ENCODE measurements around the gene PPM1L.

The PPM1L gene

GRCh38 chr3:160829486-160830009 lies 73.5 kb downstream of the PPM1L start:
- Histone ChIP-seq H3K27me3 (ENCODE audit: control insufficient read depth, insufficient read depth, low read length) (no peaks in the 10 kb centered on the region), H3K4me2 (ENCODE audit: low read length) (no peak overlapping the region), H3K36me3 (ENCODE audit: insufficient read depth, low read length) (no peaks in the 10 kb centered on the region), H3K9ac (ENCODE audit: low read depth, low read length) (no peak overlapping the region), H3K4me1 (ENCODE audit: control insufficient read depth, insufficient read depth, low read length) (no peaks in the 10 kb centered on the region), H3K4me3 (ENCODE audit: low read length) (no peak overlapping the region), H3K9me3 (replicated peaks; ENCODE audit: low read length) (no peaks in the 10 kb centered on the region)

GRCh38 chr3:160830796-160831195 lies 74.8 kb downstream of the PPM1L start:
- Histone ChIP-seq H3K9ac (ENCODE audit: low read depth, low read length) (no peak overlapping the region), H3K27me3 (ENCODE audit: control insufficient read depth, insufficient read depth, low read length) (no peaks in the 10 kb centered on the region), H3K36me3 (ENCODE audit: insufficient read depth, low read length) (no peaks in the 10 kb centered on the region), H3K4me1 (ENCODE audit: control insufficient read depth, insufficient read depth, low read length) (no peaks in the 10 kb centered on the region), H3K9me3 (replicated peaks; ENCODE audit: low read length) (no peaks in the 10 kb centered on the region), H3K4me2 (ENCODE audit: low read length) (no peak overlapping the region), H3K4me3 (ENCODE audit: low read length) (no peak overlapping the region)

GRCh38 chr3:160831401-160831800 lies 75.4 kb downstream of the PPM1L start:
- Histone ChIP-seq H3K4me3 (ENCODE audit: low read length) (no peak overlapping the region), H3K9ac (ENCODE audit: low read depth, low read length) (no peak overlapping the region), H3K36me3 (ENCODE audit: insufficient read depth, low read length) (no peaks in the 10 kb centered on the region), H3K9me3 (replicated peaks; ENCODE audit: low read length) (no peaks in the 10 kb centered on the region), H3K4me1 (ENCODE audit: control insufficient read depth, insufficient read depth, low read length) (no peaks in the 10 kb centered on the region), H3K4me2 (ENCODE audit: low read length) (no peak overlapping the region), H3K27me3 (ENCODE audit: control insufficient read depth, insufficient read depth, low read length) (no peaks in the 10 kb centered on the region)

GRCh38 chr3:160837394-160837980 lies 81.5 kb downstream of the PPM1L start:
- H3K9ac ChIP-seq (ENCODE audit: low read depth, low read length): no peak overlapping the region
- H3K4me3 ChIP-seq (ENCODE audit: low read length): no peak overlapping the region
- no peaks in the 10 kb centered on the region for H3K36me3 ChIP-seq (ENCODE audit: insufficient read depth, low read length)
- no peak overlapping the region for H3K4me2 ChIP-seq (ENCODE audit: low read length)
- no peaks in the 10 kb centered on the region for H3K4me1 ChIP-seq (ENCODE audit: control insufficient read depth, insufficient read depth, low read length)
- no peaks in the 10 kb centered on the region for H3K9me3 ChIP-seq (replicated peaks; ENCODE audit: low read length)
- no peaks in the 10 kb centered on the region for H3K27me3 ChIP-seq (ENCODE audit: control insufficient read depth, insufficient read depth, low read length)

- Histone ChIP-seq H3K27me3 (ENCODE audit: control insufficient read depth, insufficient read depth, low read length) (no peaks in the 10 kb centered on the region), H3K4me1 (ENCODE audit: control insufficient read depth, insufficient read depth, low read length) (no peaks in the 10 kb centered on the region)
Measured at GRCh38 chr3:160840590-160840989, 84.6 kb downstream of the PPM1L start.

GRCh38 chr3:160841455-160841854 lies 85.4 kb downstream of the PPM1L start:
- no peak overlapping the region for H3K9ac ChIP-seq (ENCODE audit: low read depth, low read length)
- H3K9me3 ChIP-seq (replicated peaks; ENCODE audit: low read length): no peaks in the 10 kb centered on the region
- H3K36me3 ChIP-seq (ENCODE audit: insufficient read depth, low read length): no peaks in the 10 kb centered on the region
- H3K4me3 ChIP-seq (ENCODE audit: low read length): no peak overlapping the region
- no peaks in the 10 kb centered on the region for H3K4me1 ChIP-seq (ENCODE audit: control insufficient read depth, insufficient read depth, low read length)
- H3K27me3 ChIP-seq (ENCODE audit: control insufficient read depth, insufficient read depth, low read length): no peaks in the 10 kb centered on the region
- no peak overlapping the region for H3K4me2 ChIP-seq (ENCODE audit: low read length)

More at GRCh38 chr3:160840590-160840989, 84.6 kb downstream of the PPM1L start:
- no peak overlapping the region for H3K4me2 ChIP-seq (ENCODE audit: low read length)
- H3K4me3 ChIP-seq (ENCODE audit: low read length): no peak overlapping the region
- H3K36me3 ChIP-seq (ENCODE audit: insufficient read depth, low read length): no peaks in the 10 kb centered on the region
- H3K9me3 ChIP-seq (replicated peaks; ENCODE audit: low read length): no peaks in the 10 kb centered on the region
- no peak overlapping the region for H3K9ac ChIP-seq (ENCODE audit: low read depth, low read length)

- Histone ChIP-seq H3K4me3 (ENCODE audit: low read length) (no peak overlapping the region), H3K4me1 (ENCODE audit: control insufficient read depth, insufficient read depth, low read length) (no peaks in the 10 kb centered on the region), H3K9me3 (replicated peaks; ENCODE audit: low read length) (no peaks in the 10 kb centered on the region), H3K4me2 (ENCODE audit: low read length) (no peak overlapping the region), H3K27me3 (ENCODE audit: control insufficient read depth, insufficient read depth, low read length) (no peaks in the 10 kb centered on the region), H3K9ac (ENCODE audit: low read depth, low read length) (no peak overlapping the region), H3K36me3 (ENCODE audit: insufficient read depth, low read length) (no peaks in the 10 kb centered on the region)
Measured at GRCh38 chr3:160842021-160843005, 86.3 kb downstream of the PPM1L start.

GRCh38 chr3:160851629-160852210 lies 95.7 kb downstream of the PPM1L start:
- H3K9ac ChIP-seq (ENCODE audit: low read depth, low read length): no peak overlapping the region
- H3K9me3 ChIP-seq (replicated peaks; ENCODE audit: low read length): no peaks in the 10 kb centered on the region
- no peaks in the 10 kb centered on the region for H3K27me3 ChIP-seq (ENCODE audit: control insufficient read depth, insufficient read depth, low read length)
- H3K4me3 ChIP-seq (ENCODE audit: low read length): no peak overlapping the region
- no peaks in the 10 kb centered on the region for H3K4me1 ChIP-seq (ENCODE audit: control insufficient read depth, insufficient read depth, low read length)
- H3K36me3 ChIP-seq (ENCODE audit: insufficient read depth, low read length): no peaks in the 10 kb centered on the region
- H3K4me2 ChIP-seq (ENCODE audit: low read length): no peak overlapping the region

- Histone ChIP-seq H3K4me2 (ENCODE audit: low read length) (no peak overlapping the region), H3K9me3 (replicated peaks; ENCODE audit: low read length) (no peaks in the 10 kb centered on the region), H3K4me3 (ENCODE audit: low read length) (no peak overlapping the region), H3K27me3 (ENCODE audit: control insufficient read depth, insufficient read depth, low read length) (no peaks in the 10 kb centered on the region), H3K36me3 (ENCODE audit: insufficient read depth, low read length) (no peaks in the 10 kb centered on the region), H3K4me1 (ENCODE audit: control insufficient read depth, insufficient read depth, low read length) (no peaks in the 10 kb centered on the region), H3K9ac (ENCODE audit: low read depth, low read length) (no peak overlapping the region)
Measured at GRCh38 chr3:160852856-160853255, 96.8 kb downstream of the PPM1L start.

- Histone ChIP-seq H3K27me3 (ENCODE audit: control insufficient read depth, insufficient read depth, low read length) (no peaks in the 10 kb centered on the region), H3K9ac (ENCODE audit: low read depth, low read length) (no peak overlapping the region), H3K36me3 (ENCODE audit: insufficient read depth, low read length) (no peaks in the 10 kb centered on the region)
Measured at GRCh38 chr3:160856450-160856849, 100.4 kb downstream of the PPM1L start.

GRCh38 chr3:160857476-160858119 lies 101.6 kb downstream of the PPM1L start:
- Histone ChIP-seq H3K36me3 (ENCODE audit: insufficient read depth, low read length) (no peaks in the 10 kb centered on the region), H3K4me2 (ENCODE audit: low read length) (no peak overlapping the region), H3K4me3 (ENCODE audit: low read length) (no peak overlapping the region), H3K9ac (ENCODE audit: low read depth, low read length) (no peak overlapping the region), H3K4me1 (ENCODE audit: control insufficient read depth, insufficient read depth, low read length) (no peaks in the 10 kb centered on the region), H3K27me3 (ENCODE audit: control insufficient read depth, insufficient read depth, low read length) (no peaks in the 10 kb centered on the region), H3K9me3 (replicated peaks; ENCODE audit: low read length) (no peaks in the 10 kb centered on the region)

More at GRCh38 chr3:160856450-160856849, 100.4 kb downstream of the PPM1L start:
- Histone ChIP-seq H3K4me2 (ENCODE audit: low read length) (no peak overlapping the region), H3K9me3 (replicated peaks; ENCODE audit: low read length) (no peaks in the 10 kb centered on the region), H3K4me1 (ENCODE audit: control insufficient read depth, insufficient read depth, low read length) (no peaks in the 10 kb centered on the region), H3K4me3 (ENCODE audit: low read length) (no peak overlapping the region)
